K562 (cell line): ENCODE measurements around the gene CDC42EP1. TPM values are rescaled to one million over a fixed set of nuclear protein-coding genes. Genes with fewer than 3 reads are reported as not detected.

Source experiments
- ATAC-seq: fragments of 200-7000 bp; cut with Tn5 transposase; 3 replicates; pipeline ENCODE4 v1.9.1; 2020; ENCODE audit warnings: moderate library complexity
- BruUV-seq: library from RNA; stranded (reverse); fragments of 400-500 nt; replicated peaks from 2 replicates; lab custom pipeline; 2021; lab: Mats Ljungman, UMichigan
- CTCF ChIA-PET: fragments of 300-600 bp; formaldehyde crosslinking; extraction: SDS; loops from one replicate; lab custom pipeline; 2021; ENCODE audit warnings: low intra/inter-chr PET ratio; lab: Yijun Ruan, JAX
- POLR2A ChIA-PET: fragments of 300-600, 350-650 bp; sonication (Branson Sonifier 250); formaldehyde crosslinking; extraction: SDS; loops from one replicate; lab custom pipeline; 2021; ENCODE audit warnings: antibody characterized with exemption, inconsistent platforms; lab: Yijun Ruan, JAX
- DNase-seq, 4 experiments: peaks; one replicate each; pipeline versions ENCODE4 v3.0.0 to v3.0.0-alpha.2; 2011 to 2018; ENCODE audit warnings: low spot score in 3 of 4, mixed read lengths in 3 of 4; ENCODE audit errors: extremely low read depth in 1 of 4
- FAIRE-seq: peaks from 2 replicates; lab custom pipeline; 2011; peaks lifted over from hg19 to GRCh38; lab: Jason Lieb, UNC
- H2AFZ ChIP-seq: 2 replicates; pipeline ENCODE4 v1.6.0; 2011; ENCODE audit warnings: low read depth, low read length, control low read depth, inconsistent platforms
- H3K27ac ChIP-seq: fragments of 200-600 bp; 3 replicates; pipeline ENCODE4 v1.8.0; 2011; ENCODE audit warnings: low read depth, mild to moderate bottlenecking, control low read depth, inconsistent platforms, low read length, moderate library complexity, mixed read lengths; ENCODE audit errors: extremely low read depth
- H3K27me3 ChIP-seq, 2 experiments: fragments of 300-600 bp in 1 of 2; 2 replicates in 1 of 2; 3 replicates in 1 of 2; pipeline versions ENCODE4 v1.6.0 to v1.8.0; 2011; ENCODE audit warnings: inconsistent platforms in 2 of 2, low read length in 2 of 2, mild to moderate bottlenecking in 1 of 2, mixed read lengths in 1 of 2, moderate library complexity in 1 of 2; ENCODE audit not compliant: control insufficient read depth in 2 of 2, insufficient read depth in 2 of 2
- H3K36me3 ChIP-seq: fragments of 300-600 bp; 3 replicates; pipeline ENCODE4 v1.8.0; 2011; ENCODE audit warnings: mild to moderate bottlenecking, low read length, inconsistent platforms; ENCODE audit not compliant: control insufficient read depth, insufficient read depth
- H3K4me1 ChIP-seq, 2 experiments: fragments of 200-600 bp in 1 of 2; replicated peaks in 1 of 2; 2 replicates in 1 of 2; 3 replicates in 1 of 2; pipeline versions ENCODE4 v1.5.1 to v1.8.0; 2011; ENCODE audit warnings: inconsistent platforms in 2 of 2, low read length in 2 of 2, mild to moderate bottlenecking in 1 of 2, mixed read lengths in 1 of 2, moderate library complexity in 1 of 2; ENCODE audit not compliant: control insufficient read depth in 2 of 2, insufficient read depth in 2 of 2
- H3K4me2 ChIP-seq: 2 replicates; pipeline ENCODE4 v1.6.1; 2011; ENCODE audit warnings: low read length, control low read depth, inconsistent platforms, mixed read lengths; ENCODE audit not compliant: insufficient read depth
- H3K4me3 ChIP-seq: fragments of 200-600 bp; sonication (generic), shearing (Covaris generic); 2 replicates; pipeline ENCODE4 v1.5.1; 2016; ENCODE audit warnings: control low read depth, inconsistent platforms
- H3K79me2 ChIP-seq: fragments of 200-600 bp; 3 replicates; pipeline ENCODE4 v1.8.0; 2011; ENCODE audit warnings: low read length, inconsistent platforms; ENCODE audit not compliant: control insufficient read depth, insufficient read depth
- H3K9ac ChIP-seq, 2 experiments: 2 replicates each; pipeline versions ENCODE4 v1.6.0 to v1.6.1; 2011; ENCODE audit warnings: low read depth in 2 of 2, low read length in 2 of 2, control low read depth in 1 of 2, inconsistent platforms in 1 of 2, mild to moderate bottlenecking in 1 of 2, mixed read lengths in 1 of 2; ENCODE audit not compliant: insufficient read depth in 1 of 2
- H3K9me1 ChIP-seq: one replicate; pipeline ENCODE4 v1.6.0; 2011; ENCODE audit warnings: inconsistent platforms, mild to moderate bottlenecking, low read length, moderate library complexity; ENCODE audit not compliant: control insufficient read depth, insufficient read depth
- H3K9me3 ChIP-seq: replicated peaks from 2 replicates; pipeline ENCODE4 v1.5.1; 2011; ENCODE audit warnings: low read depth, low read length, inconsistent platforms; ENCODE audit not compliant: control insufficient read depth, insufficient read depth
- H4K20me1 ChIP-seq: replicated peaks from 2 replicates; pipeline ENCODE4 v1.6.1; 2011; ENCODE audit warnings: low read length, inconsistent platforms, mixed read lengths; ENCODE audit not compliant: control insufficient read depth, insufficient read depth
- ARHGAP35 ChIP-seq: fragments of 450-650 bp; IDR thresholded peaks from 2 replicates; pipeline ENCODE4 v1.6.1; 2018; ENCODE audit not compliant: partially characterized antibody
- ATF6 ChIP-seq: sonication (generic); formaldehyde crosslinking; IDR thresholded peaks from 2 replicates; pipeline ENCODE4 v1.4.0; 2020; ENCODE audit warnings: mild to moderate bottlenecking, missing genetic modification reagents
- DDX20 ChIP-seq: fragments of 450-650 bp; IDR thresholded peaks from 2 replicates; pipeline ENCODE4 v1.6.1; 2016; ENCODE audit warnings: missing genetic modification characterization, low read depth, mild to moderate bottlenecking, missing compliant biosample characterization, moderate library complexity
- GMEB1 ChIP-seq: fragments of 250-450 bp; sonication (Bioruptor Pico); IDR thresholded peaks from 2 replicates; pipeline ENCODE4 v1.4.0; 2020; ENCODE audit warnings: mild to moderate bottlenecking
- HES1 ChIP-seq: fragments of 450-650 bp; IDR thresholded peaks from 2 replicates; pipeline ENCODE4 v1.6.1; 2016; ENCODE audit warnings: low read depth, mild to moderate bottlenecking, moderate library complexity
- LARP7 ChIP-seq: fragments of 450-650 bp; IDR thresholded peaks from 2 replicates; pipeline ENCODE4 v1.6.1; 2016
- MAZ ChIP-seq, 2 experiments: fragments of 450-650 bp in 1 of 2; sonication (generic) in 1 of 2; formaldehyde crosslinking; IDR thresholded peaks in 1 of 2; conservative IDR thresholded peaks in 1 of 2; 2 replicates each; pipeline versions ENCODE4 v1.4.0 to v1.5.0; 2020; ENCODE audit warnings: mild to moderate bottlenecking in 1 of 2, missing genetic modification reagents in 1 of 2
- MEF2A ChIP-seq: IDR thresholded peaks from 2 replicates; pipeline ENCODE4 v1.6.1; 2011; ENCODE audit warnings: low read depth, mild to moderate bottlenecking, low read length, moderate library complexity; ENCODE audit not compliant: control insufficient read depth
- MYC ChIP-seq, 2 experiments: fragments of 250-450 bp in 1 of 2; sonication (Bioruptor Pico) in 1 of 2; IDR thresholded peaks; 2 replicates each; pipeline versions ENCODE4 v1.5.1 to v1.6.1; 2012 to 2021; ENCODE audit warnings: low read depth in 2 of 2, borderline replicate concordance in 1 of 2, improper control_type of control experiment in 1 of 2, low read length in 1 of 2, mild to moderate bottlenecking in 1 of 2, moderate library complexity in 1 of 2
- NFE2 ChIP-seq: IDR thresholded peaks from 2 replicates; pipeline ENCODE4 v1.6.1; 2014; ENCODE audit warnings: antibody characterized with exemption, low read depth
- NR1H2 ChIP-seq: sonication (generic); formaldehyde crosslinking; IDR thresholded peaks from 2 replicates; pipeline ENCODE4 v1.4.0; 2020; ENCODE audit warnings: mild to moderate bottlenecking, missing genetic modification reagents
- POLR2AphosphoS2 ChIP-seq: IDR thresholded peaks from 2 replicates; pipeline ENCODE4 v1.6.1; 2012; ENCODE audit warnings: low read length, improper control_type of control experiment
- ZNF23 ChIP-seq: fragments of 250-450 bp; sonication (Bioruptor Pico); IDR thresholded peaks from 2 replicates; pipeline ENCODE4 v1.4.0; 2020; ENCODE audit warnings: mild to moderate bottlenecking
- ZNF780A ChIP-seq: fragments of 250-450 bp; sonication (Bioruptor Pico); IDR thresholded peaks from 2 replicates; pipeline ENCODE4 v1.5.0; 2021; ENCODE audit warnings: mild to moderate bottlenecking
- WGBS: fragments of 100-300 bp; shearing (Covaris generic); methylation state at CpG from one replicate; pipeline ENCODE4 v1.1.6; 2016; ENCODE audit warnings: low coverage, mixed read lengths; ENCODE audit not compliant: insufficient coverage; ENCODE audit errors: missing lambda C conversion rate; 5-methylcytosine and 5-hydroxymethylcytosine counted together
- in situ Hi-C: fragments of 300-500 bp; cut with MboI; formaldehyde crosslinking; loops from 4 replicates; pipeline ENCODE4 v1.15.0; 2018; ENCODE audit warnings: inconsistent platforms, mixed read lengths
- intact Hi-C: fragments of 100-400 bp; cut with micrococcal nuclease; formaldehyde crosslinking; loops from 2 replicates; pipeline ENCODE4 v1.14.2; 2022
- polyA plus RNA-seq, 8 experiments: library from polyadenylated mRNA; depleted of rRNA in 4 of 8; stranded (reverse) in 5 of 8; unstranded in 3 of 8; fragments of >200 nt; fragmentation: Nextera tagmentation in 2 of 8; fragmentation: Illumina TruSeq in 1 of 8; extraction: Ambion mirVana in 2 of 8; extraction: Trizol in 1 of 8; gene quantifications; 2 replicates each; pipeline versions ENCODE4 v1.2.1 to v1.2.3, GENCODE V29; 2011 to 2014; ENCODE audit warnings: inconsistent platforms in 1 of 8, missing spikeins in 1 of 8
- total RNA-seq, 7 experiments: library from RNA; depleted of rRNA in 6 of 7; stranded (reverse); fragments of >200 nt in 6 of 7; fragmentation: Illumina TruSeq in 2 of 7; extraction: Trizol in 2 of 7; gene quantifications; 2 replicates each; pipeline versions ENCODE4 v1.2.1 to v1.2.3, GENCODE V29; 2011 to 2021; ENCODE audit warnings: low replicate concordance in 1 of 7

Gene CDC42EP1
- total and polyA plus RNA-seq, 9 of the 15 experiments (the other 6 are each of a cell fraction or from before 2014, with no cell fraction given) = 0.67 to 70.2 (median 7.3) TPM

GRCh38 chr22:37521236-37521739, 39.0 kb upstream of the CDC42EP1 start:
- in situ Hi-C loops (no loop called here), intact Hi-C loops (no loop called here)
- Histone ChIP-seq H3K79me2 (no peaks in the 10 kb centered on the region; the same call in 2 of the 3 replicates), H3K9me1 (no peaks in the 10 kb centered on the region), H3K27ac (no peak overlapping the region), H3K4me1 (peaks cover 9 to 32% of the 10 kb centered on the region in 2 experiments; a peak in 4 of 5 replicates), H4K20me1 (no peaks in the 10 kb centered on the region), H3K9me3 (no peaks in the 10 kb centered on the region), H3K27me3 (no peaks in the 10 kb centered on the region; a peak in 1 of 5 replicates), H2AFZ (peak overlapping the region; percentile 32; the same call in 1 of the 2 replicates)
- no TSS peak for BruUV-seq
- DNase-seq (no peak), ATAC-seq (no peak), FAIRE-seq (no peak)
- ChIA-PET POLR2A (interaction anchor here (0.7 kb wide), 1 partner anchor 578 kb away, joined by 3 read pairs; no protein-coding TSS in a partner anchor), CTCF (no interaction called here)
- TF ChIP-seq LARP7 (no peak), ZNF23 (CRISPR knock-in tag) (no peak), DDX20 (tag) (no peak), GMEB1 (CRISPR knock-in tag) (no peak), ZNF780A (CRISPR knock-in tag) (no peak), MEF2A (no peak), MAZ (CRISPR knock-in tag; conservative IDR thresholded peaks at IDR 0.05 in 1 of 2, IDR thresholded peaks at IDR 0.05 in 1 of 2) (no peak), MYC (IDR thresholded peaks at IDR 0.05; ENCODE audit: low read depth, low read length) (no peak), MYC (CRISPR knock-in tag; IDR thresholded peaks at IDR 0.05; ENCODE audit: borderline replicate concordance, low read depth) (no peak), HES1 (no peak), ARHGAP35 (no peak), NFE2 (no peak), POLR2AphosphoS2 (no peak), ATF6 (CRISPR knock-in tag) (no peak), NR1H2 (CRISPR knock-in tag) (no peak)
- TF ChIP-seq, all 486 proteins: peak for 0
- Histone ChIP-seq H3K4me3 (no peak overlapping the region), H3K36me3 (no peaks in the 10 kb centered on the region), H3K9ac (no peak overlapping the region), H3K4me2 (no peak overlapping the region)
- 30% methylated on average over 13 of the region's 14 CpGs for WGBS
